ENCODE measurements around the gene AUNIP. TPM values are rescaled to one million over a fixed set of nuclear protein-coding genes. Genes with fewer than 3 reads are reported as not detected.

The AUNIP gene
- total RNA-seq, 4 donors from 2014 or later, result 0.68 TPM; not detected in 3

DNA sequence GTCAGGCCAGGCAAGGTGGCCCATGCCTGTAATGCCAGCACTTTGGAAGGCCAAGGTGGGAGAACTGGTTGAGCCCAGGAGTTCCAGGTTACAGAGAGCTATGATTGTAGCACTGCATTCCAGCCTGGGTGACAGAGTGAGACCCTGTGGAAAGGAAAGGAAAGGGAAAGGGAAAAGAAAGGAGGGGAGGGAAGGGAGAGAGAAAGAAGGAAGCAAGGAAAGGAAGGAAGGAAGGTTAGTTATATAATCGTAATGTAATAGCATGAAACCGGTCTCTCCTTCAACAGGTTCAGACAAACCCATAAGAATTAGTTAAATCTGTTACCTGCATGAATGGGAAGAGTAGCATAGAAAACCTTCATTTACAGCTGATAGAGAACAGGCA, 17.4 kb upstream of the AUNIP start:
- no peak overlapping the region for H3K4me3 ChIP-seq (ENCODE audit: low read depth, poor library complexity, severe bottlenecking)
- no peak for DNase-seq (ENCODE audit: low spot score in 2 of 2)
- intact Hi-C loops (cut with DNase I; ENCODE audit: low total_unique reads), result no loop called here
- no peak for TF ChIP-seq POLR2A (IDR thresholded peaks at IDR 0.05)
- TF ChIP-seq, protein P1, sequence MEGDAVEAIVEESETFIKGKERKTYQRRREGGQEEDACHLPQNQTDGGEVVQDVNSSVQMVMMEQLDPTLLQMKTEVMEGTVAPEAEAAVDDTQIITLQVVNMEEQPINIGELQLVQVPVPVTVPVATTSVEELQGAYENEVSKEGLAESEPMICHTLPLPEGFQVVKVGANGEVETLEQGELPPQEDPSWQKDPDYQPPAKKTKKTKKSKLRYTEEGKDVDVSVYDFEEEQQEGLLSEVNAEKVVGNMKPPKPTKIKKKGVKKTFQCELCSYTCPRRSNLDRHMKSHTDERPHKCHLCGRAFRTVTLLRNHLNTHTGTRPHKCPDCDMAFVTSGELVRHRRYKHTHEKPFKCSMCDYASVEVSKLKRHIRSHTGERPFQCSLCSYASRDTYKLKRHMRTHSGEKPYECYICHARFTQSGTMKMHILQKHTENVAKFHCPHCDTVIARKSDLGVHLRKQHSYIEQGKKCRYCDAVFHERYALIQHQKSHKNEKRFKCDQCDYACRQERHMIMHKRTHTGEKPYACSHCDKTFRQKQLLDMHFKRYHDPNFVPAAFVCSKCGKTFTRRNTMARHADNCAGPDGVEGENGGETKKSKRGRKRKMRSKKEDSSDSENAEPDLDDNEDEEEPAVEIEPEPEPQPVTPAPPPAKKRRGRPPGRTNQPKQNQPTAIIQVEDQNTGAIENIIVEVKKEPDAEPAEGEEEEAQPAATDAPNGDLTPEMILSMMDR (IDR thresholded peaks at IDR 0.05), result no peak
- WGBS, 2 donors, result 39 to 62% methylated on average over 2 of the region's 2 CpGs

DNA sequence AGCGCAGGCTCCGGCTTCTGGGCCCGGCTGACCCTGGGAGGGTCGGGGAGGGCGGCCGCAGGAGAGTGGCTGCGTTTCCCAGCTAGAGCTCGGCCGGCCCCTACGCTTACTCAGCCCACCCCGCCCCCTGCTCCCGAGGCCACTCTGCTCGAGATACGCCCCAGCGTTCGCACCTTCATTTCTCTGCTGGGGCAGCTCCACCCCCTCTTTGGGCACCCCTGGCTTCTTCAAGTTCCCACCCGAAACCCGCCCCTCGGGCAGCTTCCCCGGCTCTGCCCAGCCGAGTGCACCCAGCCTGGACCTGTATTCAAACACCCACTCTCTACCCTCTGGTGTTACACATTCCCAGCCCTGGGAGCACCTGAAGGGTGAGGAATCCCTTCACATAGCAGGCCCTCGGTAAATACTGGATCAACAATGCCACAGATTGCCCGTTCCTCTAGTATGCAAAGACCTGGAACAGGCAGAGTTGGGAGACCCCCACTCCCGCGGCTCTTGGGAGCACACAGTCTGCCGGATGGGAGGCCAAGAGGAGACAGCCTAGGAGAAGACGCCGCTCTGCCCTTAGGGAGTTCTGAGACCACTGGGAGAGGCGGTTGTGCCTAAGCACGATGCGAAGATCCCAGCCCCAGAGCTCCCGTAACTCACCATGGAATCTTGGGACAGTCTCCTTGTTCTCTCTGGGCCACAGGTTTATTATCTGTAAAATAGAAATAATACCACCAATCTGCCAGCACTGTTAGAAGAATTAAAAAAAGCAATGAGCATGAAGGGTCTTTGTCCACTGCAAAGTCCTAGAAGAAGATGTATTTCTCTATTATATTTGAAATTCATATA, 16.8 kb upstream of the AUNIP start:
- intact Hi-C loops (cut with DNase I; ENCODE audit: low total_unique reads), result no loop called here
- TF ChIP-seq, protein P1 (IDR thresholded peaks at IDR 0.05), result no peak
- no peak for TF ChIP-seq POLR2A (IDR thresholded peaks at IDR 0.05)
- peak in 1 of 2 donors; percentile 91 for DNase-seq (ENCODE audit: low spot score in 2 of 2)
- WGBS, 2 donors, result 25 to 36% methylated on average over 20 to 27 of the region's 32 CpGs
- peak overlapping the region; percentile 62 for H3K4me3 ChIP-seq (ENCODE audit: low read depth, poor library complexity, severe bottlenecking)

DNA sequence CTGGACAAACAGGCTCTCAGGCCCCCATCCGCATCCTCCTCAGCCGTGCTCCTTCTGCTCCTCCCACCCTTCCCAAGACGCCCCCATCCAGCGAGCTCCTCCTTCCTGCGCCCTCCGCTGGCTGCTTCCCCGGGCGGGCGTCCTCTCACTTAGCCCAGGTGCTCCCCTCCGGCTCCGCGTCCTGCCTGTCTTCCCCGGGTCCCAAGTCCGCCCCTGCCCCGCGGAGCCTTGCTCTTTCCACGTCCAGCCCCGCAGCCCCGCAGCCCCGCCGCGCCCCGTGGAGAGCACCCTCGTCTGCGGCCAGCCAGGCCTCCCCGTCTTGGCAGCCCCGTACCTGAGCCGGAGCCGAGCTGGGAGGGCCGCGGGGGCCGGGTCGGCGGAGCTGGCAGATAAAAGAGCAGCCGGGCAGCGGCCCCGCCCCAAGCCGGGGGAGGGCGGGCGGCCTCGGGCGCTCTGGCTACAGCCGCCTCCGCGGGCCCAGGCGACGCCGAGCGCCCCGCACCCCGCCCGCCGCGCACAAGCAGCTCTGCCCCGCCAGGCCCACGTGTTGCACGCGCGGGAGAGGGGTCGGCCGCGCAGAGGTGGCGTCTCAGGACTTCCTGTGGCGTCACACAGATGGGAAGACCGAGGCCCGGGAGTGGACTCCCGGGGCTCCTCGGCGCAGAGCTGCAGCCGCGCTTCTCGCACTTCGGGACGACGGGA, 16.0 kb upstream of the AUNIP start, which contains the start of gene PAQR7:
Gene PAQR7 (minus strand): TSS at position 555 of the 702 bp plus-strand sequence. CDS start 11,869 bp downstream, outside the sequence.
- TF ChIP-seq, protein P1 (IDR thresholded peaks at IDR 0.05), result no peak
- H3K4me3 ChIP-seq (ENCODE audit: low read depth, poor library complexity, severe bottlenecking), result peak within 1 kb of the TSS; percentile 62
- DNase-seq (ENCODE audit: low spot score in 2 of 2), result peak; percentile 51 to 91
- intact Hi-C loops (cut with DNase I; ENCODE audit: low total_unique reads), result no loop called here
- 0 to 2% methylated on average over 33 to 48 of the region's 75 CpGs for WGBS, 2 donors

DNA sequence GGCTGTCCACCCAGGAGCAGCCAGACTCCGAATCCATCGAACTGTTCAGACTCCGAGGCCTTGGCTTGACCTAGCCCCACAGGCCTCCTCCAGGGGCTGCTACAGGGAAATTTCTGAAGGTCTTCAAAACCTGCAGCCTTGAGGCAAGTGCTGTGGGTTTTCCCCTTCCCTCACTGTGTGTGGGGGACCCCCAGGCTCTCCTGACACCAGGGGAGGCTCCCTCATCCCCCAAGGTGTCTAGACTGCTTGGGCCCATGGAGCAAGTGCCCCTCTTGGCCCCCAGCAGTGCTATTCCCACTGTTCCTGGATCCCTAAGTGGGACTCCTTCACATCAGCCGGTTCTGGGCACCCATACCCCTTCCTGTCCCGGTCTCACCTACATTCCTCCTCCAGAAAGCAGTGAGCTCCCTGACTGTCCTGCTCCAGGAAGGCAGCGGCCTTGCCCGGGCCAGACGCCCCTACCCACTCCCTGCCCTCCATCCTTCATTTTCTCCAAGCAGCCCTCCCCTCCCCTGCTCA, 15.4 kb upstream of the AUNIP start:
- TF ChIP-seq POLR2A (IDR thresholded peaks at IDR 0.05), result no peak
- TF ChIP-seq, protein P1 (IDR thresholded peaks at IDR 0.05), result no peak
- H3K4me3 ChIP-seq (ENCODE audit: low read depth, poor library complexity, severe bottlenecking), result peak overlapping the region; percentile 62
- intact Hi-C loops (cut with DNase I; ENCODE audit: low total_unique reads), result no loop called here
- DNase-seq (ENCODE audit: low spot score in 2 of 2), result no peak
- WGBS, 2 donors, result 23 to 29% methylated on average over 8 of the region's 8 CpGs

DNA sequence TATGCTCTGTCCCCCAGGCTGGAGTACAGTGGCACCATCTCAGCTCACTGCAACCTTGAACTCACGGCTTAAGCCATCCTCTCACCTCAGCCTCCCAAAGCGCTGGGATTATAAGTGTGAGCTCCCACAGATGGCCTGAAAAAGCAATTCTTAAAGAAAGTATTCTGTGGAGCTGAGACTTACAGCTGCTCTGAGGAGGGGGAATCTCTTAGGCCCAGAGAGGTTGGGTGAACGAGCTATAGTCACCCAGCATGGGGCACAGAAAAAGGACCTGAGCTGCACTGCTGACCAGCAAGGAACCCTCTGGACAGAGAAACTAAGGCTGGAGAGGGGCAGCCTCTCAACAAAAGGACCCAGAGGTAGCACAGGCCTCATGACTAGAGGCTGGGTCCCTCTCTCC, 15.0 kb upstream of the AUNIP start:
- 84 to 91% methylated on average over 3 of the region's 3 CpGs for WGBS, 2 donors
- no peak for TF ChIP-seq POLR2A (IDR thresholded peaks at IDR 0.05)
- TF ChIP-seq, protein P1 (IDR thresholded peaks at IDR 0.05), result no peak
- DNase-seq (ENCODE audit: low spot score in 2 of 2), result no peak
- intact Hi-C loops (cut with DNase I; ENCODE audit: low total_unique reads), result no loop called here
- H3K4me3 ChIP-seq (ENCODE audit: low read depth, poor library complexity, severe bottlenecking), result no peak overlapping the region

Data from lower leg skin (tissue), 4 donors.